Coronary artery (tissue), 2 donors: ENCODE measurements around the gene ERCC2.

Experiments used
- DNase-seq: peaks from one replicate; pipeline ENCODE4 v3.0.0-alpha.2; 2017; ENCODE audit warnings: low spot score
- H3K27ac ChIP-seq, 2 donors: fragments of 200-600 bp; sonication (generic); one replicate each; pipeline ENCODE4 v1.5.1; 2016 to 2019
- H3K4me3 ChIP-seq: fragments of 200-600 bp; sonication (generic); 2 replicates; pipeline ENCODE4 v1.5.1; 2016; ENCODE audit warnings: mild to moderate bottlenecking, moderate library complexity
- TF ChIP-seq, protein P1 (sequence below): fragments of 200-600 bp; sonication (generic); IDR thresholded peaks from one replicate; pipeline ENCODE4 v1.5.1; 2019; ENCODE audit warnings: antibody characterized with exemption

The ERCC2 gene

DNA sequence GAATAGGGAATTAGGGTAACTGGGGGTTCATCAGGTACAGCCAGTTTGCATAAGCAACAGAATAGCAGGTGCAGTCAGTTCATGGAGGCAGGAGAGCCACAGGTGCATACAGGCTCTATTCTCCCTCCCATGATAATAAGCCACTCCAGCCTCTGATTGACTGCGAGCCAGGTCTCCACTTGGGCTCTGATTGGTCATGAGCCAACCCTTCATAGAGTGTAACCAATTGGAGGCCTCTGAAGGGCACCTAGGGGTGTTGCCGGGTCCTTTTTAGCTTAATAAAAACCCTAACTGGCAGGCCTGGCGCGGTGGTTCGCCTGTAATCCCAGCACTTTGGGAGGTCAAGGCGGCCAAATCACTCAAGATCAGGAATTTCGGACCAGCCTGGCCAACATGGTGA, 39.0 kb downstream of the ERCC2 start:
- no peak for DNase-seq
- TF ChIP-seq, protein P1, sequence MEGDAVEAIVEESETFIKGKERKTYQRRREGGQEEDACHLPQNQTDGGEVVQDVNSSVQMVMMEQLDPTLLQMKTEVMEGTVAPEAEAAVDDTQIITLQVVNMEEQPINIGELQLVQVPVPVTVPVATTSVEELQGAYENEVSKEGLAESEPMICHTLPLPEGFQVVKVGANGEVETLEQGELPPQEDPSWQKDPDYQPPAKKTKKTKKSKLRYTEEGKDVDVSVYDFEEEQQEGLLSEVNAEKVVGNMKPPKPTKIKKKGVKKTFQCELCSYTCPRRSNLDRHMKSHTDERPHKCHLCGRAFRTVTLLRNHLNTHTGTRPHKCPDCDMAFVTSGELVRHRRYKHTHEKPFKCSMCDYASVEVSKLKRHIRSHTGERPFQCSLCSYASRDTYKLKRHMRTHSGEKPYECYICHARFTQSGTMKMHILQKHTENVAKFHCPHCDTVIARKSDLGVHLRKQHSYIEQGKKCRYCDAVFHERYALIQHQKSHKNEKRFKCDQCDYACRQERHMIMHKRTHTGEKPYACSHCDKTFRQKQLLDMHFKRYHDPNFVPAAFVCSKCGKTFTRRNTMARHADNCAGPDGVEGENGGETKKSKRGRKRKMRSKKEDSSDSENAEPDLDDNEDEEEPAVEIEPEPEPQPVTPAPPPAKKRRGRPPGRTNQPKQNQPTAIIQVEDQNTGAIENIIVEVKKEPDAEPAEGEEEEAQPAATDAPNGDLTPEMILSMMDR = no peak

DNA sequence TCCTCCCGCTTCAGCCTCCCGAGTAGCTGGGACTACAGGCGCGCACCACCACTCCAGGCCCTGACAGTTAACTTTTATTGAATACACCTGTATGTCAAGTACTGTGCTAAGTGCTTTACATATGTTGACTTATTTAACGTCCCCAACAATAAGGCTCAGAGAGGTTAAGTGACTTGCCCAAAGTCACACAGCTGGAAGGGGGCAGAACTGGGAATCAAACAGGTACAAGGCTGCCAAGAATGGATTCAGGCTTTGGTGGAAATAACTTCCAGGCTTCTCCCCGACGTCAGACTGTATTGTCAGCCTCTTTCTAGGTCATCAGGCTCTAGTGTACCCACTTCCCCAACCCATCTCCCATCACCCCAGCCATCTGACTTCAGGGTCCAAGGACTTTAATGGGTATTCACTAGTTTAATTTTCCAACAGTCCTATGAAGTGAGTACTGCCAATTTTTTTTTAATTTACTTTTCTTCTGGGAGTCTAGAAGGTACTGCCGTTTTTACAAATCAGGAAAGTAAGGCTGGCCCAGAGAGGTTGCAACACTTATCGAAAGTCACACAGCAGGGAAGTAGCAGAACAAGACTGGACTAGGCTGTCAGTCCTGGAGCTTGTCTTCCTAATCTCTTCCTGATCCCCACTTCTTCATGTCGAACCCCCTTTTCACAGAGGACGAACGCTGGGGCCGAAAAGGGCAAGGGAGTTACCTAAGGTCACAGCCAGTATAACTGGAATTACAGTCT, 42.8 kb downstream of the ERCC2 start:
- no peak overlapping the region for H3K27ac ChIP-seq
- TF ChIP-seq, protein P1 = no peak

More for the DNA sequence above, 39.0 kb downstream of the ERCC2 start:
- no peak overlapping the region for H3K27ac ChIP-seq
- H3K4me3 ChIP-seq = no peak overlapping the region

DNA sequence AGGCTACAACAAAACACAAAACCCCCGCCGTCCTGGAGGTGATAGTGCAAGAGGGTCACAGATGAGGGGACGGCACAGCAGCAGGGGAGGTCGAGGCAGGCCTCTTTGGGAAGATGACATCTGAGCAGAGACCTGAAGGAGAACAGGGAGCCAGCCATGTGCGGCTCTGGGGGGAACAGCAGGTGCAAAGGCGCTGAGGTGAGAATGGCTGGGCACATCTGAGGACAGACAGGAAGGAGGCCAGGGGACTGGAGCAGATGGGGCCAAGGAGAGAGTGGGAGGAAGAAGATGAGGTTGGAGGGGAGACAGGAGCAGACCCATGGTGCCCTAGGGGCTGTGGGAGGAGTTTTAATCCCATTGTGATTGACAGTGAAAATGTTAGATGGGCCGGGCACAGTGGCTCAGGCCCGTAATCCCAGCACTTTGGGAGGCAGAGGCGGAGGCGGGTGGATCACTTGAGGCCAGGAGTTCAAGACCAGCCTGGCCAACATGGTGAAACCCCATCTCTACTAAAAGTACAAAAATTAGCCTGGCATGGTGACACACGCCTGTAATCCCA, 45.9 kb downstream of the ERCC2 start:
- Histone ChIP-seq H3K4me3 (no peak overlapping the region), H3K27ac (no peak overlapping the region)
- DNase-seq = no peak
- TF ChIP-seq, protein P1 = no peak

More for the DNA sequence above, 42.8 kb downstream of the ERCC2 start:
- no peak for DNase-seq
- no peak overlapping the region for H3K4me3 ChIP-seq

DNA sequence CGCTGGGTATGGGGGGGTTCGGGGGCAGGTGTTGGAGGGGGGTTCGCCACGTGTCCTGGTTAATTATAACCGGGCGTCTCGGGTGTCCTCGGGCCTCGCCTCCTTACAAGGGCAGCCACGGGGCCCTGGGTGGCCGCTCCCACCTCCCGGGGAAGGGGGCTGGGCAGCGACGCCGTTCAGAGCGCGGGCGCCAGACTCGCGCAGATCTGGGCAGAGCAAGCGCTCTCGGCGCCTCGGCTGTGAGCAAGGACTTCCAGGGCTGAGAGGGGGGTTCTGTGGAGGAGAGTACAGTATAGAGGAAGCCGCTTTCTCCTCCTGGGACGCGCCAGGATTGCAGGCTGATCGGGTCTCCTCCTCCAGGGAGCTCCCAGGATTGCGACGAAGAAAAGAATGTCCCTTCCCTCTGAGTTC, 46.7 kb downstream of the ERCC2 start:
- DNase-seq = no peak
- TF ChIP-seq, protein P1 = no peak
- Histone ChIP-seq H3K27ac (no peak overlapping the region), H3K4me3 (peak overlapping the region; percentile 32)

DNA sequence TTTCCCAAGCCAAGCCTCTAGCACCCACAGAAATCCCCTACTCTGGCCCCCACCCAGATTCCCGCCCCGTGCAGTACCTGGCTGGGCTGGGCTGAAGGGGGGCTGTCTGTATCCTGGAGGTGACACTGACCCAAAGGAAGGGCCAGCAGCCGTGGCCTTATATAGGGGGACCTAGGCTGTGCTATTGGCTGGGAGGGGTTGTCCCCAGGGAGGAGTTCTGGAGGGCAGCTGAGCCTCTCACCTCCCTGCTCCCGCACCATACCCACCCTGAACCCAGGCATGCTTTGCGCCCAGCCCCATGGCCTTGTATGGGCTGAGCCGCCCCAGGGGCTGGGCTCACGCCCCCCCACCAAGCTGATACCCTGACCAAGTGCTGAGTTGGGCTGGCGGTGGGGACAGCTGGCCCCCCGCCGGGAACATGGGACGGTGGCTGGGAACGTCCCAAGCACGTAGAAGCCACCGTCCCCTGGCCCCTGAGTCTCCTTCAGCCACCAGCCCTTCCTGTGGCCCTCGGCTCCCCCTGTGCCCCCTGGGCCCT, 47.6 kb downstream of the ERCC2 start, which contains the start of gene CKM:
CKM (minus strand) TSS at position 132 of the 538 bp plus-strand sequence. CDS start 3,162 bp downstream, outside the sequence.
- TF ChIP-seq, protein P1 = no peak
- peak within 1 kb of the TSS; percentile 32 for H3K4me3 ChIP-seq
- DNase-seq = no peak
- H3K27ac ChIP-seq = no peak within 1 kb of the TSS

DNA sequence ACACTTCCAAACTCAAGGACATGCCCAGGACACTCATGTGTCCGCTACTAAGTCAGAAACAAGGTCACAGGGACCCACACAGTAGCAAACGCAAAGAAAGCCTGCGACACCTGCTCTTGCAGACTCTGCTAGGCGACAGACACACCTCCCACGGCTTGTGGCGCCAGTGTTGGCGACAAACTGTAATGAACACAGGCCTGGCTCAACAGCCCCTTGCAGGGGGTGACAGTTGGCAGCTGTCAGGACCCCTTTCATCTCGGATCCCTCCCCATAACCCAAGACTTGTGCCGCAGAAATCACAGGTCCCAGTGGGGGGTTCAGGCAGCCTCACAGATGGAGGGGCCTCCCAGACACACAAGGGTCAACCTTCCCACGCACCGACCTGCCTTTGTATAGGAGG, 48.1 kb downstream of the ERCC2 start:
- Histone ChIP-seq H3K4me3 (no peak overlapping the region), H3K27ac (no peak overlapping the region)
- TF ChIP-seq, protein P1 = no peak
- DNase-seq = no peak
